HS-5 (cell line): ENCODE data around the gene ARFGAP3.
A peak's percentile ranks its signal among the peaks of the same experiment; 100 is the strongest.

Experiments used
- DNase-seq: peaks from one replicate; pipeline ENCODE4 v3.0.0-alpha.2; 2012; ENCODE audit warnings: low read depth

ARFGAP3 gene

GRCh38 chr22:42863349-42863961 lies 6.4 kb upstream of the ARFGAP3 start:
- DNase-seq, result peak; percentile 86

- DNase-seq, result no peak
Measured at GRCh38 chr22:42862045-42862734, 5.1 kb upstream of the ARFGAP3 start.

GRCh38 chr22:42860968-42861367 lies 3.9 kb upstream of the ARFGAP3 start:
- DNase-seq, result no peak

GRCh38 chr22:42857845-42858481 lies 890 bp upstream of the ARFGAP3 start:
- DNase-seq, result no peak

GRCh38 chr22:42856179-42856864 lies 751 bp downstream of the ARFGAP3 start:
- DNase-seq, result no peak

- no peak for DNase-seq
Measured at GRCh38 chr22:42855721-42856120, 1.4 kb downstream of the ARFGAP3 start.

GRCh38 chr22:42855211-42855610 lies 1.9 kb downstream of the ARFGAP3 start:
- no peak for DNase-seq

GRCh38 chr22:42848941-42849550 lies 8.0 kb downstream of the ARFGAP3 start:
- no peak for DNase-seq

- DNase-seq, result no peak
Measured at GRCh38 chr22:42847110-42847509, 10.0 kb downstream of the ARFGAP3 start.

GRCh38 chr22:42844756-42845155 lies 12.3 kb downstream of the ARFGAP3 start:
- no peak for DNase-seq

- no peak for DNase-seq
Measured at GRCh38 chr22:42842658-42843370, 14.3 kb downstream of the ARFGAP3 start.

GRCh38 chr22:42841444-42841843 lies 15.6 kb downstream of the ARFGAP3 start:
- peak; percentile 19 for DNase-seq

GRCh38 chr22:42837556-42837955 lies 19.5 kb downstream of the ARFGAP3 start:
- DNase-seq, result no peak

GRCh38 chr22:42836026-42836425 lies 21.0 kb downstream of the ARFGAP3 start:
- no peak for DNase-seq

- DNase-seq, result no peak
Measured at GRCh38 chr22:42834177-42834949, 22.7 kb downstream of the ARFGAP3 start.

GRCh38 chr22:42833104-42833503 lies 24.0 kb downstream of the ARFGAP3 start:
- DNase-seq, result no peak

- DNase-seq, result no peak
Measured at GRCh38 chr22:42831712-42832111, 25.4 kb downstream of the ARFGAP3 start.

GRCh38 chr22:42830161-42830560 lies 26.9 kb downstream of the ARFGAP3 start:
- DNase-seq, result no peak

- no peak for DNase-seq
Measured at GRCh38 chr22:42829302-42829701, 27.8 kb downstream of the ARFGAP3 start.

GRCh38 chr22:42825796-42826195 lies 31.3 kb downstream of the ARFGAP3 start:
- DNase-seq, result no peak

- DNase-seq, result no peak
Measured at GRCh38 chr22:42821386-42821785, 35.7 kb downstream of the ARFGAP3 start.
